KOPT-K1 (cell line): ENCODE data around the gene HUNK.
"Not testable (repeated sequence)": the region's sequence is repeated elsewhere in the genome, so short reads cannot be mapped to it uniquely, and the experiment has no call there.

ENCODE experiments used
- H3K27ac ChIP-seq: fragments of 200-600 bp; sonication (generic); 2 replicates; pipeline ENCODE4 v1.5.1; 2016; ENCODE audit warnings: antibody characterized with exemption, mild to moderate bottlenecking, low read depth, low read length; ENCODE audit not compliant: poor library complexity, severe bottlenecking
- H3K36me3 ChIP-seq: fragments of 200-600 bp; sonication (generic); 2 replicates; pipeline ENCODE4 v1.5.1; 2017; ENCODE audit warnings: antibody characterized with exemption, mild to moderate bottlenecking, low read length, moderate library complexity; ENCODE audit not compliant: insufficient read depth
- H3K9me3 ChIP-seq: fragments of 200-600 bp; sonication (generic); 2 replicates; pipeline ENCODE4 v1.5.1; 2017; ENCODE audit warnings: antibody characterized with exemption, low read length, mild to moderate bottlenecking; ENCODE audit not compliant: insufficient read depth, poor library complexity, severe bottlenecking

Gene HUNK

DNA sequence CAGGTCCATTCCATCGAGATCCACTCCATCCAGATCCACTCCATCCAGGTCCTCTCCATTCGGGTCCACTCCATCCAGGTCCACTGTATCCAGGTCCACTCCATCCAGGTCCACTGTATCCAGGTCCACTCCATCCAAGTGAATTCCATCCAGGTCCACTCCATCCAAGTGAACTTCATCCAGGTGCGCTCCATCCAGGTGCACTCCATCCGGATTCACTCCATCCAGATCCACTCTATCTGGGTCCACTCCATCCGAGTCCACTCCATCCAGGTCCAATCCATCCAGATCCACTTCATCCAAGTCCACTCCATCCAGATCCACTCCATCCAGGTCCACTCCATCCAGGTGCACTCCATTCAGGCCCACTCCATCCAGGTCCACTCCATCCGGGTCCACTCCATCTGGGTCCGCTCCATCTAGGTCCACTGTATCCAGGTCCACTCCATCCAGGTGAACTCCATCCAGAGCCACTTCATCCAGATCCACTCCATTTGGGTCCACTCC, 157.4 kb downstream of the HUNK start:
- Histone ChIP-seq H3K27ac (no peak overlapping the region), H3K36me3 (no peaks in the 10 kb centered on the region), H3K9me3 (peaks cover 7% of the 10 kb centered on the region)

DNA sequence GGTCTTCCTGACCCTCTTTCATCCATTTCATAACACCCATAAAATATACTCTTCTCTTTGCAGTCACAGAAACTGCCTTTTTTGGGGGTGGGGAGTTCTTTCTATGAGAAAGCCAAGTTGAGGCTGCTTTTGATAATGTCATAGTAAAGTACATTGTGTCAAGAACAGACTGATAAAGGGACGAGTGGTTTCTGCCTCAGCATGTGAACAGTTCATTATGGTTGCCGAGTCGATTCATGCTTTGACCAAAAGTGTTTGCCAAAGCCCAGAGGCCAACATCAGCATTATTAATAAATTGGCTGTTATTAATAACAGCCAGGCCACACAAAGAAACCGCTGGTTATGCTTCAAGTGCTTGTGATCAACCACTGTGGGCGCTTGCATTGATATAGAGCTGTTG, 162.0 kb downstream of the HUNK start:
- H3K27ac ChIP-seq, result no peak overlapping the region

DNA sequence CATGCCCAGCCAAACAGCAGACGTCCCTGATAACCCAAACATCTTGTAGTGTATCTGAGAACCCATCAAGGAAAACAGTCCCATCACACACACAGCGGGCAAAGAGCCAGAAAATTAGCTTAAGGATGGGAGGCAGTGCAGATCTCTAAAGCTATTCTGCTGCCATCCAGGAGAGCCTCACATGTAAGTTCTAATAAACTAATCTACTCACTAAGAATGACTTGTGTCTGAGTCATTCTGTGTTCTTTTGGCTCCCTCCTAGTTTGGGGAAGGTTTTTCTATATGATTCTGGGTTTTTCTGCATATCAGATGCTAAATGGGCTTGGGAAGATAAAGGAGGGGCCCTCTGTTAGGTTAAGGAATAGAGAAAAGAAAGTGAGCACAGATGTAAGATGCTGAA, 162.8 kb downstream of the HUNK start:
- H3K27ac ChIP-seq, result no peak overlapping the region
- H3K9me3 ChIP-seq, result no peaks in the 10 kb centered on the region

More for the DNA sequence above, 162.0 kb downstream of the HUNK start:
- peaks cover 5% of the 10 kb centered on the region for H3K9me3 ChIP-seq
- H3K36me3 ChIP-seq, result no peaks in the 10 kb centered on the region

DNA sequence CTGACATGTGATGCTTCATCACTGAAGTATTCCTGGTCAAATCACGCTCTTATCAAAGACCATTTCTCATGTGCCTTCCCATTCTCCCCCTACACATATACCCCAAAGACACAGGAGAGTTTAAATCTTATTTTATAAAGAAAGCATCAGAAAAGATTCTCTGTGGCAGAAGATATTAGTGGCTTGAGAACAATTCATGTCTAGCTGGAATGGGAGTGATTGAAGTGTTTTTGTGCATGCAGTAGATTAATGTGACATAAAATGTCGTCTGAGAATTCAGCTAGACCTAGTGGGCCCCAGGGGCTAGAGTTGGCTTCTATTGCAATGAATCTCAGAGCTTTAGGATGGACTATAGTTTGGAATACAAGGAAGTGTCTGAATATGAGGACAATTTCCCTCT, 163.9 kb downstream of the HUNK start:
- H3K36me3 ChIP-seq, result no peaks in the 10 kb centered on the region
- H3K9me3 ChIP-seq, result no peaks in the 10 kb centered on the region
- H3K27ac ChIP-seq, result no peak overlapping the region

More for the DNA sequence above, 162.8 kb downstream of the HUNK start:
- no peaks in the 10 kb centered on the region for H3K36me3 ChIP-seq

DNA sequence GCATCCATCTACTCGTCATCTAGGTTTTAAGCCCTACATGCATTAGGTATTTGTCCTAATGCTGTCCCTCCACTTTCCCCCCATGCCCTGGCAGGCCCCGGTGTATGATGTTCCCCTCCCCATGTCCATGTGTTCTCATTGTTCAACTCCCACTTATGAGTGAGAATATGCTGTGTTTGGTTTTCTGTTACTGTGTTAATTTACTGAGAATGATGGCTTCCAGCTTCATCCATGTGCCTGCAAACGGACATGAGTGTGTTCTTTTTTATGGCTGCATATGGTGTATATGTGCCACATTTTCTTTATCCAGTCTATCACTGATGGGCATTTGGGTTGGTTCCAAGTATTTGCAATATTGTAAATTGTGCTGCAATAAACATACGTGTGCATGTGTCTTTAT, 165.9 kb downstream of the HUNK start:
- not testable (repeated sequence) for H3K27ac ChIP-seq, H3K36me3 ChIP-seq
- peaks cover 15% of the 10 kb centered on the region for H3K9me3 ChIP-seq

DNA sequence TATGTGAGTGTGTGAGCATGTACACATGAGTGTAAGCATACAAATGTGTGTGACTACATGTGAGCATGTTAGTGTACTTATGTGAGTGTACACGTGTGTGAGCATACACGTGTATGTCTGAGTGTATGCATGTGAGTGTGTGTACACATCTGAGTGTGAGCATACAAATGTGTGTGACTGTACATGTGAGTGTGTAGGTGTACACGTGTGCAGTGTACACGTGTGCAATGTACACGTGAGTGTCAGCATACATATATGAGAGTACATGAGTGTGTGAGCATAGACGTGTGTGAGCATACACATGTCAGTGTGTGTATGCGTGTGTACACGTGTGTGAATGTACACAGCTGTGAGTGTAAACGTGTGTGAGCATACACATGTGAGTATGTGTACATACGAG, 170.6 kb downstream of the HUNK start:
- Histone ChIP-seq H3K9me3 (peaks cover 17% of the 10 kb centered on the region), H3K27ac (no peak overlapping the region), H3K36me3 (no peaks in the 10 kb centered on the region)

DNA sequence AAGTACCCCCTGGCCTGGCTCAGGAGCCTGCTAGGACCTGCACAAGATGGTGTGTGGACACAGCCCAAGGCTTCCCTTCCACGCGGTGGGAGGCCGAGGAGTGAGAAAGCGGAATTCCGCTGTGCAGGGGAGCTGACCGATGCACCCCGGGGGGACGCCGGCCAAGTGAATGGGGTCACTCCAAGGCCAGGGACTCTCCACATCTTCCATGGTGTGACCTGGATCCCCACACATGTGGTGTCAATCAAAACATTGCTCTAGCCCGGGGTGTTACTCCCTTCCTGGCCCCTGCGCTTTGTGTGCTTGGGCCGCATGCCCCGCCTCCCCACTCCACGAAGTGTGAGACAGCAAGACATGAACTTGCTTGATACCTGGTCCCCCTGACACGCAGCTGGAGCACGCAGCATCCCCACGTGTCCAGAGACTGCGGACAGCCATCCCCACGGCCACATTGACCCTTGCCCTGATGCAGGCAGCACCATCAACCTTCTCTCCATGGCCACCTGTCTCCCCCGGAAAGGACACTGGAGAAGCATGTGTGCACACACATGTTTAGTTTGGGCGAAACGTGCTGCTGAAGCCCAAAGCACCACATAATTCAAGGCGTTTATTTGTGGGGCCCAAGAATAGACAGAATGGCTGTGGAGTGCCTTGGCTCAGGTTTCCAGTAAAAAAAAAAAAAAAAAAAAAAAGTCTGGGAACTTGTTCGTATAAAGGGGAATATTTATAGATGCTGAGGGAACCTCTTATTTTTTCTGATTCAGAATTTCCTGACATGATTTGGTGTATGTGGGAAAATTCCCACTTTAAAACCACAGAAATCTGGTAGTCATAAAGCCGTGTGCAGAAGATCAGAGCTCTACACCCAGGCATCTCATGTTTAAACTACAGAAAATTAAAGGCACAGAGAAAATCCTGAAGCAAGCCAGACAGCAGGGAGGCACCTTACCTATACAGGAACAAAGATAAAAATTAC, 171.7 kb downstream of the HUNK start:
- Histone ChIP-seq H3K9me3 (peaks cover 17% of the 10 kb centered on the region), H3K36me3 (no peaks in the 10 kb centered on the region), H3K27ac (no peak overlapping the region)

DNA sequence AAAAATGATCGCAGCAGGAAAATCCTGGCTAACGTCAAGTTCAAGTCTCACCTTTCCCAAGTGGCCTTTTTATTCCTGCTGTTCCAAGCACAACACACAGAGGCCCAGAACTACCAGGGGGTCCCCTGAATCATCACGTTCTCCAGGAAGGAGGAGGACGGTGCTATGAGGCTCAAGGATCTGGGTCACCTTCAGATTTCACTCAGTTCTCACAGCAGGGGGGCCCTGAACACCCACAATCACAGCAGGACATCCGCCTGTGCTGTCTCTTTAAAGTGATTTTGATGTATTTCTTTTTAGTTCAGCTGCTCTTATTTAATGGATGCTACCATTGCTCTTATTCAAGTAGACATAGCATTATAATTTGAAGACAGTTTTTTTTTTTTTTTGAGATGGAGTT, 173.4 kb downstream of the HUNK start:
- H3K27ac ChIP-seq, result no peak overlapping the region
- H3K36me3 ChIP-seq, result no peaks in the 10 kb centered on the region
- peaks cover 17% of the 10 kb centered on the region for H3K9me3 ChIP-seq

DNA sequence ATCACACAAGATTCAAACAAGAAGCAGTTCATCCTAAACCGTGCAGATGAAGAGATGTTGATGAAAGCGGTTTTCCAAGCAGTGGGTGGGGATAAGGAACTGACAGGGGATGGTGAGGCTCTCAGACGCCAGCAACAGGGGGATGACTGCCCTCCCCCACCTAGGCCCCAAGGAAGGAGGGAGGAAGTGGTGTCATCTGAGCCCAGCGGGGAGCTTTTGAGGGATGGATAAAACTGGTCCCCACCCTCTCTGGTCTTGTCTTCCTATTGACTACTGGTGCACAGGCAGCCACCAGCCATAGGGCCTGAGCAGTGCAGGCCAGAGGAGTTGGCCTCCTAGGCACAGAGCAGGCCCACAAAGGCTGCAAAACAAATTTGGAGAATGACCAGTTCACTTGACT, 175.5 kb downstream of the HUNK start:
- no peaks in the 10 kb centered on the region for H3K36me3 ChIP-seq
- H3K27ac ChIP-seq, result no peak overlapping the region
- H3K9me3 ChIP-seq, result peaks cover 13% of the 10 kb centered on the region
